Stomach (tissue), 9 donors: ENCODE measurements around the gene GPBP1. TPM values are rescaled to one million over a fixed set of nuclear protein-coding genes. Genes with fewer than 3 reads are reported as not detected.
"Not testable (repeated sequence)": the region's sequence is repeated elsewhere in the genome, so short reads cannot be mapped to it uniquely, and the experiment has no call there.

Experiments
- DNase-seq, 2 donors: peaks; one replicate each; pipeline versions ENCODE4 v3.0.0 to v3.0.0-alpha.2; 2013 to 2019
- H3K27ac ChIP-seq, 5 donors: fragments of 200-600 bp in 4 of 5; sonication (generic) in 4 of 5; one replicate each; pipeline ENCODE4 v1.5.1; 2013 to 2019; ENCODE audit warnings: mild to moderate bottlenecking in 1 of 5, moderate library complexity in 1 of 5
- H3K27me3 ChIP-seq, 3 donors: fragments of 200-600 bp; sonication (generic); one replicate each; pipeline ENCODE4 v1.5.1; 2017 to 2019; ENCODE audit warnings: mixed run types in 1 of 3
- H3K36me3 ChIP-seq, 4 donors: fragments of 200-600 bp; sonication (generic); 1 replicate in 3 of 4; 2 replicates in 1 of 4; pipeline ENCODE4 v1.5.1; 2016 to 2019
- H3K4me1 ChIP-seq, 4 donors: fragments of 200-600 bp; sonication (generic); one replicate each; pipeline ENCODE4 v1.5.1; 2016 to 2019
- H3K4me3 ChIP-seq, 4 donors: fragments of 200-600 bp; sonication (generic) in 3 of 4; one replicate each; pipeline ENCODE4 v1.5.1; 2016 to 2019; ENCODE audit warnings: mild to moderate bottlenecking in 1 of 4
- H3K9me3 ChIP-seq, 4 donors: fragments of 200-600 bp; sonication (generic); one replicate each; pipeline ENCODE4 v1.5.1; 2016 to 2019
- CTCF ChIP-seq, 7 experiments: fragments of 450-650 bp in 4 of 7; fragments of 200-600 bp in 3 of 7; sonication (generic) in 3 of 7; IDR thresholded peaks; one replicate each; pipeline ENCODE4 v1.5.1; 2016 to 2019; ENCODE audit warnings: antibody characterized with exemption in 7 of 7, control low read depth in 2 of 7, mild to moderate bottlenecking in 1 of 7
- EP300 ChIP-seq: sonication (generic); formaldehyde crosslinking; IDR thresholded peaks from one replicate; pipeline ENCODE4 v1.6.1; 2017; ENCODE audit warnings: antibody characterized with exemption
- POLR2A ChIP-seq, 4 donors: fragments of 450-650 bp; IDR thresholded peaks; one replicate each; pipeline ENCODE4 v1.6.1; 2016; ENCODE audit warnings: antibody characterized with exemption in 4 of 4, control low read depth in 2 of 4, mild to moderate bottlenecking in 1 of 4, moderate library complexity in 1 of 4
- POLR2AphosphoS5 ChIP-seq, 3 donors: sonication (generic); formaldehyde crosslinking; IDR thresholded peaks; one replicate each; pipeline ENCODE4 v1.6.1; 2016; ENCODE audit warnings: antibody characterized with exemption in 3 of 3
- WGBS, 5 donors: extraction: QIAGEN DNeasy Blood & Tissue Kit in 3 of 5; methylation state at CpG; one replicate each; pipeline versions ENCODE4 v1.1.5 to v1.1.7; 2013 to 2018; 5-methylcytosine and 5-hydroxymethylcytosine counted together
- intact Hi-C: fragments of 100-400 bp; cut with DNase I; formaldehyde crosslinking; loops from one replicate; pipeline ENCODE4 v1.15.1; 2023; ENCODE audit warnings: low total_unique reads
- polyA plus RNA-seq, 3 donors: library from polyadenylated mRNA; stranded (reverse); fragments of 200-250 nt; gene quantifications; one replicate each; pipeline ENCODE4 v1.2.3, GENCODE V29; 2013
- total RNA-seq, 5 donors: library from RNA; depleted of rRNA; stranded (reverse); fragments of >200 nt; gene quantifications; one replicate each; pipeline versions ENCODE4 v1.1.0 to v1.2.3, GENCODE V29; 2014 to 2016
- donor health status: healthy with polysubstance abuse.
- donor health status: Bipolar disorder and iron deficiency.
- donor health status: healthy.

The GPBP1 gene
- total and polyA plus RNA-seq, 8 donors: 29.8 to 155 (median 54.6) TPM

- intact Hi-C loops: no loop called here
Observed at GRCh38 chr5:57191986-57192385, 18.1 kb downstream of the GPBP1 start.

GRCh38 chr5:57192832-57193231 is 19.0 kb downstream of the GPBP1 start:
- H3K9me3 ChIP-seq, H3K27ac ChIP-seq, H3K27me3 ChIP-seq, H3K4me3 ChIP-seq, intact Hi-C loops, DNase-seq: not testable (repeated sequence)
- WGBS, 5 donors: 75 to 88% (median 83%) methylated on average over 6 of the region's 6 CpGs
- H3K4me1 ChIP-seq: peaks cover 3 to 58% (median 35%) of the 10 kb centered on the region in 4 donors
- H3K36me3 ChIP-seq: peaks cover 6 to 40% (median 30%) of the 10 kb centered on the region in 4 donors

More at GRCh38 chr5:57191986-57192385, 18.1 kb downstream of the GPBP1 start:
- Histone ChIP-seq H3K9me3 (no peaks in the 10 kb centered on the region), H3K4me3 (no peak overlapping the region), H3K27me3 (no peaks in the 10 kb centered on the region), H3K4me1 (peaks cover 5 to 62% (median 40%) of the 10 kb centered on the region in 4 donors), H3K27ac (no peak overlapping the region), H3K36me3 (peaks cover 6 to 35% (median 25%) of the 10 kb centered on the region in 4 donors)
- no peak for TF ChIP-seq CTCF (IDR thresholded peaks at IDR 0.05)
- no peak for TF ChIP-seq EP300
- TF ChIP-seq POLR2A (IDR thresholded peaks at IDR 0.05): no peak
- TF ChIP-seq POLR2AphosphoS5 (IDR thresholded peaks at IDR 0.05): no peak
- whole genome bisulfite sequencing, 5 donors: 85 to 92% (median 88%) methylated on average over 2 of the region's 2 CpGs
- DNase-seq: no peak

GRCh38 chr5:57193757-57194413 is 20.0 kb downstream of the GPBP1 start:
- Histone ChIP-seq H3K9me3 (no peaks in the 10 kb centered on the region), H3K27ac (no peak overlapping the region), H3K36me3 (peaks cover 6 to 40% (median 27%) of the 10 kb centered on the region in 4 donors), H3K4me1 (peaks cover 3 to 58% (median 31%) of the 10 kb centered on the region in 4 donors), H3K4me3 (no peak overlapping the region), H3K27me3 (no peaks in the 10 kb centered on the region)
- intact Hi-C loops: no loop called here
- WGBS, 5 donors: 88 to 93% (median 90%) methylated on average over 3 of the region's 3 CpGs
- no peak for DNase-seq
- no peak for TF ChIP-seq POLR2AphosphoS5 (IDR thresholded peaks at IDR 0.05)
- TF ChIP-seq CTCF (IDR thresholded peaks at IDR 0.05): no peak
- no peak for TF ChIP-seq EP300
- no peak for TF ChIP-seq POLR2A (IDR thresholded peaks at IDR 0.05)

GRCh38 chr5:57194653-57195052 is 20.8 kb downstream of the GPBP1 start:
- Histone ChIP-seq H3K36me3 (peaks cover 6 to 40% (median 27%) of the 10 kb centered on the region in 4 donors), H3K4me1 (peaks cover 3 to 58% (median 33%) of the 10 kb centered on the region in 4 donors), H3K27me3 (no peaks in the 10 kb centered on the region), H3K9me3 (no peaks in the 10 kb centered on the region), H3K27ac (no peak overlapping the region), H3K4me3 (no peak overlapping the region)
- intact Hi-C loops: no loop called here
- WGBS, 5 donors: 88 to 96% (median 93%) methylated on average over 2 of the region's 2 CpGs
- no peak for DNase-seq
- no peak for TF ChIP-seq EP300
- no peak for TF ChIP-seq POLR2AphosphoS5 (IDR thresholded peaks at IDR 0.05)
- TF ChIP-seq CTCF (IDR thresholded peaks at IDR 0.05): no peak
- no peak for TF ChIP-seq POLR2A (IDR thresholded peaks at IDR 0.05)

- DNase-seq: no peak
- H3K27me3 ChIP-seq: no peaks in the 10 kb centered on the region
- TF ChIP-seq CTCF (IDR thresholded peaks at IDR 0.05) (no peak), EP300 (no peak), POLR2AphosphoS5 (IDR thresholded peaks at IDR 0.05) (no peak)
- no peak overlapping the region for H3K27ac ChIP-seq
- intact Hi-C loops: no loop called here
- H3K4me1 ChIP-seq: peaks cover 3 to 58% (median 35%) of the 10 kb centered on the region in 4 donors
- peaks cover 6 to 40% (median 27%) of the 10 kb centered on the region in 4 donors for H3K36me3 ChIP-seq
- no peaks in the 10 kb centered on the region for H3K9me3 ChIP-seq
- 83 to 95% (median 91%) methylated on average over 2 of the region's 2 CpGs for WGBS, 5 donors
- H3K4me3 ChIP-seq: no peak overlapping the region
Observed at GRCh38 chr5:57195060-57195459, 21.2 kb downstream of the GPBP1 start.
